Measurements from ENCODE around the gene UNC5C. TPM values are rescaled to one million over a fixed set of nuclear protein-coding genes. Genes with fewer than 3 reads are reported as not detected.

The UNC5C gene
- polyA plus RNA-seq, 1 donor (not counting 4 experiments of a cell fraction or from before 2014, with no cell fraction given): not detected

GRCh38 chr4:95534032-95534431, 14.7 kb downstream of the UNC5C start:
- H3K4me3 ChIP-seq (ENCODE audit: control insufficient read depth in 2 of 3, extremely low read depth in 1 of 3, insufficient read depth in 2 of 3, low read depth in 1 of 3, low read length in 3 of 3): no peak overlapping the region
- no peaks in the 10 kb centered on the region for H4K20me1 ChIP-seq (ENCODE audit: control insufficient read depth, extremely low read depth, insufficient read depth, low read length)
- no peaks in the 10 kb centered on the region for H3K4me1 ChIP-seq (ENCODE audit: control insufficient read depth, extremely low read depth, insufficient read depth, low read length)
- no peak overlapping the region for H3K27ac ChIP-seq (ENCODE audit: control insufficient read depth, insufficient read depth, low read length)
- no peak overlapping the region for H2AFZ ChIP-seq (ENCODE audit: control insufficient read depth, low read length)
- no peaks in the 10 kb centered on the region for H3K9me3 ChIP-seq (ENCODE audit: control insufficient read depth, low read depth, low read length)
- FAIRE-seq (no peak), DNase-seq (ENCODE audit: low read depth, low spot score) (no peak)
- no peaks in the 10 kb centered on the region for H3K79me2 ChIP-seq (ENCODE audit: control insufficient read depth, insufficient read depth, low read length)
- no peak overlapping the region for H3K9ac ChIP-seq (ENCODE audit: control insufficient read depth, extremely low read depth, insufficient read depth, low read length)
- H3K36me3 ChIP-seq (ENCODE audit: control insufficient read depth in 2 of 2, extremely low read depth in 1 of 2, insufficient read depth in 2 of 2, low read length in 2 of 2): no peaks in the 10 kb centered on the region
- dilution Hi-C loops (cut with MboI; ENCODE audit: extremely low pct_ligation_motif_present, low sequenced_read_pairs): no loop called here
- no peak overlapping the region for H3K4me2 ChIP-seq (ENCODE audit: control insufficient read depth, extremely low read depth, insufficient read depth, low read depth, low read length)
- no peak for TF ChIP-seq CTCF (optimal IDR thresholded peaks at IDR 0.05 in 1 of 3, IDR thresholded peaks at IDR 0.05 in 1 of 3, conservative IDR thresholded peaks at IDR 0.05 in 1 of 3; ENCODE audit: extremely low read depth in 1 of 3, insufficient read depth in 2 of 3, low read length in 3 of 3)
- TF ChIP-seq EZH2 (IDR thresholded peaks at IDR 0.05; ENCODE audit: low read length): no peak
- no peaks in the 10 kb centered on the region for H3K9me1 ChIP-seq (ENCODE audit: control insufficient read depth, extremely low read depth, insufficient read depth, low read length)
- H3K27me3 ChIP-seq (ENCODE audit: control insufficient read depth, extremely low read depth, insufficient read depth, low read length): peaks cover 4% of the 10 kb centered on the region

GRCh38 chr4:95533254-95533653, 15.5 kb downstream of the UNC5C start:
- dilution Hi-C loops (cut with MboI; ENCODE audit: extremely low pct_ligation_motif_present, low sequenced_read_pairs): no loop called here
- Histone ChIP-seq H3K27me3 (ENCODE audit: control insufficient read depth, extremely low read depth, insufficient read depth, low read length) (peaks cover 3% of the 10 kb centered on the region), H3K4me3 (ENCODE audit: control insufficient read depth in 2 of 3, extremely low read depth in 1 of 3, insufficient read depth in 2 of 3, low read depth in 1 of 3, low read length in 3 of 3) (no peak overlapping the region), H3K9ac (ENCODE audit: control insufficient read depth, extremely low read depth, insufficient read depth, low read length) (no peak overlapping the region), H2AFZ (ENCODE audit: control insufficient read depth, low read length) (no peak overlapping the region), H3K79me2 (ENCODE audit: control insufficient read depth, insufficient read depth, low read length) (no peaks in the 10 kb centered on the region), H3K9me1 (ENCODE audit: control insufficient read depth, extremely low read depth, insufficient read depth, low read length) (no peaks in the 10 kb centered on the region), H3K4me2 (ENCODE audit: control insufficient read depth, extremely low read depth, insufficient read depth, low read depth, low read length) (no peak overlapping the region), H3K27ac (ENCODE audit: control insufficient read depth, insufficient read depth, low read length) (no peak overlapping the region), H3K4me1 (ENCODE audit: control insufficient read depth, extremely low read depth, insufficient read depth, low read length) (no peaks in the 10 kb centered on the region), H3K9me3 (ENCODE audit: control insufficient read depth, low read depth, low read length) (no peaks in the 10 kb centered on the region), H3K36me3 (ENCODE audit: control insufficient read depth in 2 of 2, extremely low read depth in 1 of 2, insufficient read depth in 2 of 2, low read length in 2 of 2) (no peaks in the 10 kb centered on the region), H4K20me1 (ENCODE audit: control insufficient read depth, extremely low read depth, insufficient read depth, low read length) (no peaks in the 10 kb centered on the region)
- no peak for TF ChIP-seq CTCF (optimal IDR thresholded peaks at IDR 0.05 in 1 of 3, IDR thresholded peaks at IDR 0.05 in 1 of 3, conservative IDR thresholded peaks at IDR 0.05 in 1 of 3; ENCODE audit: extremely low read depth in 1 of 3, insufficient read depth in 2 of 3, low read length in 3 of 3)
- no peak for TF ChIP-seq EZH2 (IDR thresholded peaks at IDR 0.05; ENCODE audit: low read length)
- FAIRE-seq (no peak), DNase-seq (ENCODE audit: low read depth, low spot score) (no peak)

Data from keratinocyte (primary cell).